LNCAP (cell line): Measurements from ENCODE around the gene ATG10.

Source experiments
- TF ChIP-seq, protein P1 (sequence below): fragments of 450-650 bp; IDR thresholded peaks from 2 replicates; pipeline ENCODE4 v1.5.1; 2017; ENCODE audit warnings: mild to moderate bottlenecking

The ATG10 gene

DNA sequence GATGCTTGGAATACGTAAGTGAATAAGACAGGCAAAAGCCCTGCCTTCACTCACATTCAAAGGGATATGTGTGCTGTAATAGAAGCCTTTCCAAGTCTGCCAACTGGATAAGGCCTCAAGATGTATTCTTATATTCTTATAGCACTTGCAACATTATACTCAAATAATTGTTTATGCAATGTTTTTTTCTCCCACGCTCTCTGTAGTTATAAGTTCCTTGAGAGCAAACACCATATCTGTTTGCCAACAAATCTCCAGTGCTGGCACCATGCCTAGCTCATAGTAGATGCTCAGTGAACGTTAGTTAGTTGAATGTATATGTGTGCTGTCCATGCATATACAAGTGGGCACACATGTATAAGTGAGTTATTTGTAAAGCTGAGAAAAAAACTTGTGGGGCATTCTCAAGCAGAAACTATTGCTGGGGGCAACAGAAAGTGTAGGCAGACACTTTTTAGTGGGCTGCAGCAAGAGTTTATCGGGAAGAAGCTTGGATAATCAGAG lies 181.2 kb downstream of the ATG10 start:
- TF ChIP-seq, protein P1, sequence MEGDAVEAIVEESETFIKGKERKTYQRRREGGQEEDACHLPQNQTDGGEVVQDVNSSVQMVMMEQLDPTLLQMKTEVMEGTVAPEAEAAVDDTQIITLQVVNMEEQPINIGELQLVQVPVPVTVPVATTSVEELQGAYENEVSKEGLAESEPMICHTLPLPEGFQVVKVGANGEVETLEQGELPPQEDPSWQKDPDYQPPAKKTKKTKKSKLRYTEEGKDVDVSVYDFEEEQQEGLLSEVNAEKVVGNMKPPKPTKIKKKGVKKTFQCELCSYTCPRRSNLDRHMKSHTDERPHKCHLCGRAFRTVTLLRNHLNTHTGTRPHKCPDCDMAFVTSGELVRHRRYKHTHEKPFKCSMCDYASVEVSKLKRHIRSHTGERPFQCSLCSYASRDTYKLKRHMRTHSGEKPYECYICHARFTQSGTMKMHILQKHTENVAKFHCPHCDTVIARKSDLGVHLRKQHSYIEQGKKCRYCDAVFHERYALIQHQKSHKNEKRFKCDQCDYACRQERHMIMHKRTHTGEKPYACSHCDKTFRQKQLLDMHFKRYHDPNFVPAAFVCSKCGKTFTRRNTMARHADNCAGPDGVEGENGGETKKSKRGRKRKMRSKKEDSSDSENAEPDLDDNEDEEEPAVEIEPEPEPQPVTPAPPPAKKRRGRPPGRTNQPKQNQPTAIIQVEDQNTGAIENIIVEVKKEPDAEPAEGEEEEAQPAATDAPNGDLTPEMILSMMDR, result no peak

DNA sequence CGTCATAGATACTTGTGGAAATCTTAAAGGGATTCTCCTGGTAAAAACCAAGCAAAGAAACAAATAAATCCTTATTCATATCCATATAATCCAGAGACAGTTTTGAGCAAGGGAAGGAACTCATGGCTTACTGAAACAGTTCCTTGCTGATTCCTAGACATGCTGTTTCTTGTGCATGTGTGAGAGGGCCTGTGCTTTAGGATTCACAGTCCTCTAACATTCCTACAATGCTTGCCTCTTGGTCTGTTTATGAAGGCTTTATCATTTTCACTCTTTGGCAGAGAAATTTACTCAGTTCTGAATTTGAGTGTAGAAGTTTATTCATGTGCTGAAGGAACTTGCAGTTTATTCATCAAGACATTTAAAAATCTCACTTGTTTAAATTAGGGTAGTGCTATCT lies 183.0 kb downstream of the ATG10 start:
- TF ChIP-seq, protein P1, result no peak

DNA sequence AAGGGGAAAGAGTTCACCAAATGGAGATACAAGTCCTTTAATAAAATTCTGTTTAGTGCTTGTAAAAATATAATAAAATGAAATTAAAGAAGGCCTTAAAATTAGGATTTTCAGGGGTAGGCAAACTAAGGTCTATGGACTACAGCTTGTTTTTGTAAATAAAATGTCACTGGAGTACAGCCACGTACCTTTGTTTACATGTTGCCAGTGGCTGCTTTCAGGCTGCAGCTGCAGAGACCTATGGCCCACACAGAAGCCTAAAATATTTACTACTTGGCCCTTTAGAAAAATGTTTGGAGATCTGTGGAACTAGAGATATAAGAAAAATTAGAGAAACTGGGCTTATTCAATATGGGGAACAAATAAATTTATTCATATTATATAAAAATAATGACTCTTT lies 183.5 kb downstream of the ATG10 start:
- TF ChIP-seq, protein P1, result no peak

DNA sequence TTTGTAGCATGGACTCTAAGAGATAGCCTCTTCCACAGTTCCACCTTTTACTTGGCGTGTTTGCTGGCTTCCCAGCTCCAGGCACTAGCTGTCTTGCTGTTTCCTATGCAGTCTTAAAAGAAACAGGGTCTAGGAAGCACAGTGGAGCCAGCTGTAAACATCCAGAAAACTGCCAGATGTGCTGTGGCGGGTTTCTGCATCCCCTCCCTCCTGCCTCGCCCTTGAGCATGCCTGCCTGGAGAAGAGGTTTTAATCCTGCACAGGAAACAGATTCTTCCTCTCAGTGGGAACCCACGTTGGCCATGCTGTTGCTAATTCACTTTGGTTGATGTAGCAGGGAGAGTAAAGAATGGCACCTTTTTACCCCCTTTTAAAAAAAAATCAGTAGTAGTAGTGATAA lies 185.1 kb downstream of the ATG10 start:
- TF ChIP-seq, protein P1, result no peak

DNA sequence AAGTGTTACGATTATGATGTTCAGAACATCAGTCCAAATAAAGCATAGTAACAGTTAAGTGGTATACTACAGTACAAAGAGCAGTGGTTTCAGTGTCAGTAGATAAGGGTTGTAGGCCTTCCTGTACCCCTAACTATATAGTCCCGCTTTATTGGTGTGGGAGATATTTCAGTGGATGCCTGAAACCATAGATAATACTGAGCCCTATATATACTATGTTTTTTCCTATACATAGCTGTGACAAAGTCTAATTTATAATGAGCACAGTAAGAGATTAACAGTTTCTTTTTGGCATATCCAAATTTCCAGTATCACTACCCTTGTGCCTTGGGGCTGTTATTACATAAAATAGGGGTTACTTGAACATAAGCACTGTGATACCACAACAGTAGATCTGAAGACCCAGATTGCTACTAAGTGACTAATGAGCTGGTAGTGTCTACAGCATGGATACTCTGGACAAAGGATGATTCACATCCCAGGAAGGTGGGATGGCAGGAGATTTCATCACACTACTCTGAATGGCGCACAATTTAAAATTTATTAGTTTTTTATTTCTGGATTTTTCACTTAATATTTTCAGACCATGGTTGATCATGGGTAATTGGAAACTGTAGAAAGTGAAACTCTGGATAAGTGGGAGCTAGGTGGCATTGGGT lies 187.1 kb downstream of the ATG10 start:
- TF ChIP-seq, protein P1, result no peak

DNA sequence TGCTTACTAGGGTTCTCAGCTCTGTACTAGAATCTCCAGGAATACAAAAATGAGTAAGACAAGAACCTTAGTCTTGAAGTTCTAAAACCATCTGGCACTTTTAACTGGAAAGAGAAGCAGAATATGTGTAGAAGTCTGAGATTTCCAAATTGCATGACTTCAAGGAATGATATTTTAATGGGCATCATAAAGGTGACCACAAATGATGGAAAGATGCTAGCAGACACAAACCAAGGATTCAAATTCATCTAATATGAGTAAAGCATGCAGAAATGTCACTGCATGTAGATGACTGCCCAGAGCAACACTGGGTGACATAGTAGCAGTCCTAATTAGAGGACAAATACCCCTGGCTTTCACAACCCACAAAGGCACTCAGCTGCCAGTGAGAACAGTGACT lies 189.1 kb downstream of the ATG10 start:
- TF ChIP-seq, protein P1, result no peak

DNA sequence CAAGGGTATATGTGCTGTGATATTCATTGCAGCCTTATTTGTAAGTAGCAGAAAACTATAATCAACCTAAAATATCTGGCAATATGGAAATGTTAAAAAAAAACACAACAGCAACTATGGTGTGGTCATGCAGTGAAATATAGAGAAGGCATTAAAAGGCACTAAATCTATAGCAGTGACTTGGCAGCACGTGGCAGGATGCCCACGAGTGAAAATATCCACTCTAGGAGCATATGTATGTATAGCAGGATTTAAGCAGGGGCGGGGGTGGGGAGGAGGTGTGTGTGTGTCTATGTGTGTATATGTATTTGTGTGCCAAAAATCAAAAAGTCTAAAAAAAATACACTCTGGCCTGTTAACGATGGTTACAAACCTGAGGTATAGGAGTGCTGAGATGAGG lies 190.8 kb downstream of the ATG10 start:
- TF ChIP-seq, protein P1, result no peak
